Colonic mucosa (tissue), 4 donors: ENCODE measurements around the gene SCIN. TPM values are rescaled to one million over a fixed set of nuclear protein-coding genes. Genes with fewer than 3 reads are reported as not detected.

ENCODE experiments used
- DNase-seq: peaks from one replicate; pipeline ENCODE4 v3.0.0-alpha.2; 2020
- H3K27ac ChIP-seq: fragments of 200-600 bp; one replicate; pipeline ENCODE4 v1.8.0; 2021
- H3K27me3 ChIP-seq: fragments of 200-600 bp; one replicate; pipeline ENCODE4 v1.8.0; 2021
- H3K36me3 ChIP-seq: fragments of 200-600 bp; one replicate; pipeline ENCODE4 v1.8.0; 2021
- H3K4me1 ChIP-seq: fragments of 200-600 bp; one replicate; pipeline ENCODE4 v1.8.0; 2021; ENCODE audit warnings: mild to moderate bottlenecking
- H3K4me3 ChIP-seq: fragments of 200-600 bp; one replicate; pipeline ENCODE4 v1.8.0; 2021
- H3K9ac ChIP-seq, 2 donors: one replicate each; pipeline ENCODE4 v1.7.0; 2013; ENCODE audit warnings: control low read depth in 2 of 2, low read depth in 2 of 2, low read length in 2 of 2
- H3K9me3 ChIP-seq: fragments of 200-600 bp; one replicate; pipeline ENCODE4 v1.8.0; 2021
- intact Hi-C: fragments of 100-400 bp; cut with DNase I; formaldehyde crosslinking; loops from one replicate; pipeline ENCODE4 v1.14.1; 2022
- total RNA-seq, 2 donors: library from RNA; stranded (reverse); fragmentation: NEBNext Ultra II Directional in 1 of 2; extraction: Animal tissue kit (Norgen Biotek cat#: 25700) in 1 of 2; gene quantifications; one replicate each; pipeline ENCODE4 v1.2.1, GENCODE V29; 2021
- TF ChIP-seq, protein P1 (sequence below): fragments of 200-600 bp; IDR thresholded peaks from one replicate; pipeline ENCODE4 v1.8.0; 2022; ENCODE audit warnings: antibody characterized with exemption, mild to moderate bottlenecking
- donor health status: healthy.
- donor health status: DM: no; HTN: no; CAD: no.
- donor health status: DM: no; HTN: no; CAD: no.

SCIN gene
- total RNA-seq, 2 donors from 2014 or later: 20.8 to 57.4 TPM

DNA sequence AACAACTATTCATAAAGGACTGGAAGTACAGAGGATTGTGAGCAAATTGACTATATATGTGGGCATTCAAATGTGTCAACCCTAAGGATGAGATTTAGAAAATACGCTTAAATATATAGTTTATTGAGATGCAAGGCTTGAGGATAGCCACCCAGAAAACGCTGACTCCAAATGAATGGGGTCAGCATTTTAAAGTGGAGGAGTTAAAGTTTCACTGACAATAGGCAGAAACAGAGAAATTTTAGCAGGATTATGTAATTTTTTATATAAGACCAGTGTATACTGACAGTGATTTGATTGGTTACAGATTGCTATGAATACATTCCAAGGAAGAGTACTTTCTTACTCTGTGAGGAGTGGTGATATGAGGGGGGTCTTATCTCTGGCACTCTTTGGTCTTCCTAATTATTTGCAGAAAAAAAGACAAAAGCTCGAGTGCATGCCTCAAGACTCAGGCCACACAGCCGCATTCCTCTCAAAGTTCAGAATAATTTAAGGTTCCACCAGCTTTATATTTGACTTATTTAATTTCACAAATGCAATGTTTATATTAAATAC, 78.3 kb downstream of the SCIN start:
- Histone ChIP-seq H3K27me3 (no peaks in the 10 kb centered on the region), H3K9ac (no peak overlapping the region), H3K4me3 (no peak overlapping the region), H3K36me3 (no peaks in the 10 kb centered on the region), H3K27ac (no peak overlapping the region), H3K4me1 (no peaks in the 10 kb centered on the region), H3K9me3 (no peaks in the 10 kb centered on the region)
- TF ChIP-seq, protein P1, sequence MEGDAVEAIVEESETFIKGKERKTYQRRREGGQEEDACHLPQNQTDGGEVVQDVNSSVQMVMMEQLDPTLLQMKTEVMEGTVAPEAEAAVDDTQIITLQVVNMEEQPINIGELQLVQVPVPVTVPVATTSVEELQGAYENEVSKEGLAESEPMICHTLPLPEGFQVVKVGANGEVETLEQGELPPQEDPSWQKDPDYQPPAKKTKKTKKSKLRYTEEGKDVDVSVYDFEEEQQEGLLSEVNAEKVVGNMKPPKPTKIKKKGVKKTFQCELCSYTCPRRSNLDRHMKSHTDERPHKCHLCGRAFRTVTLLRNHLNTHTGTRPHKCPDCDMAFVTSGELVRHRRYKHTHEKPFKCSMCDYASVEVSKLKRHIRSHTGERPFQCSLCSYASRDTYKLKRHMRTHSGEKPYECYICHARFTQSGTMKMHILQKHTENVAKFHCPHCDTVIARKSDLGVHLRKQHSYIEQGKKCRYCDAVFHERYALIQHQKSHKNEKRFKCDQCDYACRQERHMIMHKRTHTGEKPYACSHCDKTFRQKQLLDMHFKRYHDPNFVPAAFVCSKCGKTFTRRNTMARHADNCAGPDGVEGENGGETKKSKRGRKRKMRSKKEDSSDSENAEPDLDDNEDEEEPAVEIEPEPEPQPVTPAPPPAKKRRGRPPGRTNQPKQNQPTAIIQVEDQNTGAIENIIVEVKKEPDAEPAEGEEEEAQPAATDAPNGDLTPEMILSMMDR: no peak
- no peak for DNase-seq
- intact Hi-C loops: no loop called here

DNA sequence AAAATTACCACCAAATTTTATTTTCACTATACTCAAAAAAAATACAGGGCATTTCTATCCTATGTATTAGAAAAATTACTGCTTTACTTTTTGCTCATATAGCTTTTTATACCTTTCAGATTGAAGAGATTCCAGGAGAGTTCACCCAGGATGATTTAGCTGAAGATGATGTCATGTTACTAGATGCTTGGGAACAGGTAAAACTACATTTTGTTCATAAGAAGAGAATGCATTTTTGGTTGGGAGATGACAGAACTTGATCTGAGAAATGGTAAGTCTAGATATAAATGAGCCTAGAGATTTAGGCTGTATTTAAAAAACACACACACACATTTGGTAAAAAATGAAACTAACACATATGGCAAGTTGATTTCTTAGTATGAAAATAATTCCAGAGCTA, 78.8 kb downstream of the SCIN start:
- no peaks in the 10 kb centered on the region for H3K9me3 ChIP-seq
- TF ChIP-seq, protein P1: no peak
- no peak overlapping the region for H3K9ac ChIP-seq
- no peaks in the 10 kb centered on the region for H3K4me1 ChIP-seq
- no peak for DNase-seq
- no peaks in the 10 kb centered on the region for H3K27me3 ChIP-seq
- H3K27ac ChIP-seq: no peak overlapping the region
- H3K36me3 ChIP-seq: no peaks in the 10 kb centered on the region
- no peak overlapping the region for H3K4me3 ChIP-seq
- intact Hi-C loops: no loop called here

DNA sequence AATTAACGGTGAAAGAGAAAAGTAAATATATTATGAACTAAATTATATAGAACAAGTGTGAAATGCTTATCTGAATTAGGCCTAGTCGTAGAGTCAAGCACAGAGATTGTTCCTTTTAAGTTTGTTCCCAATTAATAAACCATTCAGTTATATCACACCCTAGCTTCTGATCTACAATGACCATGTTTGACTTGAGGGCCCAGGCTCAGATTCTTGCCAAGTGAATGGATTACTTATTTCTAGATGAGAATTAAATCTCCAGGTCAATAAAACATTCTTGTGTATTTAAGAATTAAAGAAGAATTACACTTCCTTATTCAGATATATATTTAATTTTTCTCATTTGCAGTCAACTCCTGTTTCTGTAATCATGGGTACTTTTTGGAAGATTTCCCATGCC, 79.6 kb downstream of the SCIN start:
- Histone ChIP-seq H3K4me1 (no peaks in the 10 kb centered on the region), H3K27me3 (no peaks in the 10 kb centered on the region), H3K9me3 (no peaks in the 10 kb centered on the region), H3K9ac (no peak overlapping the region), H3K4me3 (no peak overlapping the region), H3K27ac (no peak overlapping the region), H3K36me3 (no peaks in the 10 kb centered on the region)
- DNase-seq: no peak
- intact Hi-C loops: no loop called here
- TF ChIP-seq, protein P1: no peak

DNA sequence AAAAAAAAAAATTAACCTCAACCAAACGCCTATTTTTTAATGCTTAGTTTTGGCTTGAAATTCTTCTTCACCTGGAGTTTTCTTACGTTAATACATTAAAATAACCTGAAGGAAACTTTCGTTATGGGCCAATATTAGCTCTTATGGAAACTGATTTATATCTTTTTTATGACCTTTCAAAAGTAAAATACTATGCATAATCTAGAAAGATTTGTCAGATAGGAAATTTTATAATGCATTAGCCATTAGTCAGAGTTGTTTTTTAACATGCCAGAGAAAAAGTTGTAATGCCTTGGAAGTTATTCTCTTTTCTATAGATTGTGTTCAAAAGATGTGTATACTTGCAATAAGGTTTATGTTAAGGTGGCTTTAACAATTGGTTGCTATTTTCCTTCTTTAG, 82.6 kb downstream of the SCIN start:
- no peak overlapping the region for H3K9ac ChIP-seq
- intact Hi-C loops: no loop called here
- no peaks in the 10 kb centered on the region for H3K9me3 ChIP-seq
- TF ChIP-seq, protein P1: no peak
- no peaks in the 10 kb centered on the region for H3K36me3 ChIP-seq
- H3K27me3 ChIP-seq: no peaks in the 10 kb centered on the region
- DNase-seq: no peak
- no peak overlapping the region for H3K27ac ChIP-seq
- no peaks in the 10 kb centered on the region for H3K4me1 ChIP-seq
- no peak overlapping the region for H3K4me3 ChIP-seq

DNA sequence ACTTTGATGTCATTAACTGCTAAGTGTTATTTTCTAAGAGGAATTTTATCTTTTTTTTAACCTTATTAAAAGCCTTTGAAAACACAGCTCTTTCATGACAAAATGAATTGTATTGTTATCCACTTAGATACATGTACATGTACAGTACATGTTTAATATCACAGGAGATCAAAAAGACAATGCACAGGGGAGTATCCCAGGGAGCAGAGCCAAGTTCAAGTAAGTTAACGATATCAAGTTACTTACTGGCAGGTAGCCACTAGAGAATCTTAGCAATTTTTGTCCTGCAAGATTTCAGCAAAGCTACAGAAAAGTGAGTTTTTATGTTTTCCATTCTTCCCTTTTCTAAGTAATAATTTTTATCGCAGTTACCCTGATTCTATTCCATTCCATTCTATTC, 83.0 kb downstream of the SCIN start:
- no peaks in the 10 kb centered on the region for H3K9me3 ChIP-seq
- no peaks in the 10 kb centered on the region for H3K27me3 ChIP-seq
- no peak overlapping the region for H3K4me3 ChIP-seq
- TF ChIP-seq, protein P1: no peak
- H3K36me3 ChIP-seq: no peaks in the 10 kb centered on the region
- H3K27ac ChIP-seq: no peak overlapping the region
- H3K9ac ChIP-seq: no peak overlapping the region
- no peaks in the 10 kb centered on the region for H3K4me1 ChIP-seq
- no peak for DNase-seq
- intact Hi-C loops: no loop called here
